Measurements from ENCODE around the gene LHX4. TPM values are rescaled to one million over a fixed set of nuclear protein-coding genes. Genes with fewer than 3 reads are reported as not detected.

LHX4 gene
- total and polyA plus RNA-seq, 8 donors: 0.03 to 0.19 (median 0.12) TPM; not detected in 3

- Histone ChIP-seq H3K36me3 (no peaks in the 10 kb centered on the region), H3K9me3 (no peaks in the 10 kb centered on the region), H3K27ac (no peak overlapping the region), H3K4me3 (peak overlapping the region in 1 of 4 donors; percentile 35), H3K27me3 (peaks cover 8 to 86% (median 26%) of the 10 kb centered on the region in 4 donors), H3K4me1 (peaks cover 11 to 20% (median 15%) of the 10 kb centered on the region in 3 donors)
- intact Hi-C loops (cut with DNase I): no loop called here
- peak in 1 of 6 donors; percentile 59 for DNase-seq
- ATAC-seq: peak in 2 of 4 donors; percentile 5 to 8
- 3 to 4% methylated on average over 29 to 30 of the region's 30 CpGs for WGBS, 2 donors
- no peak for TF ChIP-seq CTCF (IDR thresholded peaks at IDR 0.05)
- FAIRE-seq: no peak
Observed at GRCh38 chr1:180235077-180235501, 5.0 kb downstream of the LHX4 start.

- H3K9me3 ChIP-seq: no peaks in the 10 kb centered on the region
- no peaks in the 10 kb centered on the region for H3K36me3 ChIP-seq
- 8 to 9% methylated on average over 49 of the region's 49 CpGs for WGBS, 2 donors
- H3K27ac ChIP-seq: no peak overlapping the region
- FAIRE-seq (no peak), ATAC-seq (no peak), DNase-seq (peak in 1 of 6 donors; percentile 46)
- intact Hi-C loops (cut with DNase I): no loop called here
- H3K4me1 ChIP-seq: peaks cover 8 to 15% (median 15%) of the 10 kb centered on the region in 3 donors
- H3K4me3 ChIP-seq: peak overlapping the region in 1 of 4 donors; percentile 35
- H3K27me3 ChIP-seq: peaks cover 8 to 86% (median 26%) of the 10 kb centered on the region in 4 donors
- no peak for TF ChIP-seq CTCF (IDR thresholded peaks at IDR 0.05)
Observed at GRCh38 chr1:180235502-180236239, 5.6 kb downstream of the LHX4 start.

GRCh38 chr1:180236698-180237509 is 6.8 kb downstream of the LHX4 start:
- Histone ChIP-seq H3K36me3 (no peaks in the 10 kb centered on the region), H3K4me1 (peaks cover 5 to 12% (median 8%) of the 10 kb centered on the region in 3 donors), H3K4me3 (no peak overlapping the region), H3K27me3 (peaks cover 8 to 94% (median 26%) of the 10 kb centered on the region in 4 donors), H3K9me3 (no peaks in the 10 kb centered on the region), H3K27ac (no peak overlapping the region)
- intact Hi-C loops (cut with DNase I): no loop called here
- TF ChIP-seq CTCF (IDR thresholded peaks at IDR 0.05): no peak
- DNase-seq (no peak), FAIRE-seq (no peak), ATAC-seq (no peak)
- 11 to 12% methylated on average over 16 of the region's 16 CpGs for WGBS, 2 donors

GRCh38 chr1:180237869-180238476 is 7.9 kb downstream of the LHX4 start:
- Histone ChIP-seq H3K4me1 (peaks cover 5 to 12% (median 8%) of the 10 kb centered on the region in 3 donors), H3K9me3 (no peaks in the 10 kb centered on the region), H3K27me3 (peaks cover 8 to 85% (median 25%) of the 10 kb centered on the region in 4 donors), H3K36me3 (no peaks in the 10 kb centered on the region), H3K27ac (no peak overlapping the region), H3K4me3 (no peak overlapping the region)
- TF ChIP-seq CTCF (IDR thresholded peaks at IDR 0.05): no peak
- intact Hi-C loops (cut with DNase I): no loop called here
- FAIRE-seq: no peak
- 35 to 36% methylated on average over 7 of the region's 7 CpGs for WGBS, 2 donors
- ATAC-seq: no peak
- DNase-seq: no peak
